IMR-90 (cell line): ENCODE data around the gene WSB1. TPM values are rescaled to one million over a fixed set of nuclear protein-coding genes. Genes with fewer than 3 reads are reported as not detected.

Source experiments
- ATAC-seq: fragments of 200-7000 bp; cut with Tn5 transposase; 2 replicates; pipeline ENCODE4 v1.9.1; 2020; ENCODE audit warnings: low read depth, mild to moderate bottlenecking, moderate library complexity
- BruUV-seq: library from RNA; stranded (reverse); fragments of 400-500 nt; replicated peaks from 2 replicates; lab custom pipeline; 2021; lab: Mats Ljungman, UMichigan
- CTCF ChIA-PET: fragments of 300-600 bp; formaldehyde crosslinking; extraction: SDS; loops from one replicate; lab custom pipeline; 2021; ENCODE audit warnings: antibody characterized with exemption; lab: Yijun Ruan, JAX
- POLR2A ChIA-PET: fragments of 300-600 bp; sonication (Branson Sonifier 250); formaldehyde crosslinking; loops from one replicate; lab custom pipeline; 2022; ENCODE audit warnings: antibody characterized with exemption; ENCODE audit not compliant: unreplicated experiment; lab: Charles Lee
- DNase-seq: peaks from one replicate; pipeline ENCODE4 v3.0.0; 2013
- H2AFZ ChIP-seq: replicated peaks from 2 replicates; pipeline ENCODE3; 2013; ENCODE audit warnings: low read length, mild to moderate bottlenecking; ENCODE audit not compliant: poor library complexity
- H2AK5ac ChIP-seq: 2 replicates; pipeline ENCODE4 v1.6.1; 2013; ENCODE audit warnings: low read depth, low read length, inconsistent platforms
- H2AK9ac ChIP-seq: replicated peaks from 2 replicates; pipeline ENCODE3; 2013; ENCODE audit warnings: mild to moderate bottlenecking, low read depth, low read length, moderate library complexity; ENCODE audit not compliant: poor library complexity
- H2BK120ac ChIP-seq: 2 replicates; pipeline ENCODE4 v1.6.1; 2013; ENCODE audit warnings: low read depth, low read length, inconsistent platforms
- H2BK15ac ChIP-seq: 3 replicates; pipeline ENCODE4 v1.6.1; 2013; ENCODE audit warnings: low read depth, low read length, inconsistent platforms
- H2BK20ac ChIP-seq: 2 replicates; pipeline ENCODE4 v1.6.1; 2013; ENCODE audit warnings: low read depth, mild to moderate bottlenecking, inconsistent platforms, low read length, moderate library complexity
- H2BK5ac ChIP-seq: 2 replicates; pipeline ENCODE4 v1.6.1; 2013; ENCODE audit warnings: mild to moderate bottlenecking, low read depth, low read length, inconsistent platforms; ENCODE audit not compliant: poor library complexity, severe bottlenecking
- H3K14ac ChIP-seq: replicated peaks from 2 replicates; pipeline ENCODE4 v1.6.1; 2013; ENCODE audit warnings: low read depth, low read length, inconsistent platforms
- H3K18ac ChIP-seq: 2 replicates; pipeline ENCODE4 v1.6.1; 2013; ENCODE audit warnings: low read depth, low read length, control low read depth
- H3K23ac ChIP-seq: 2 replicates; pipeline ENCODE4 v1.6.1; 2013; ENCODE audit warnings: low read depth, low read length, inconsistent platforms
- H3K27ac ChIP-seq: 2 replicates; pipeline ENCODE4 v1.5.1; 2013; ENCODE audit warnings: mild to moderate bottlenecking, control low read depth, low read length; ENCODE audit not compliant: insufficient read depth
- H3K27me3 ChIP-seq: 2 replicates; pipeline ENCODE4 v1.6.1; 2013; ENCODE audit warnings: low read length; ENCODE audit not compliant: control insufficient read depth, insufficient read depth
- H3K36me3 ChIP-seq: 2 replicates; pipeline ENCODE4 v1.6.1; 2013; ENCODE audit warnings: low read length, mixed read lengths; ENCODE audit not compliant: control insufficient read depth, insufficient read depth
- H3K4ac ChIP-seq: 2 replicates; pipeline ENCODE4 v1.6.1; 2013; ENCODE audit warnings: low read depth, low read length, inconsistent platforms
- H3K4me1 ChIP-seq: 2 replicates; pipeline ENCODE4 v1.6.1; 2013; ENCODE audit warnings: low read length, mixed read lengths; ENCODE audit not compliant: control insufficient read depth, insufficient read depth
- H3K4me2 ChIP-seq: 2 replicates; pipeline ENCODE4 v1.6.1; 2013; ENCODE audit warnings: low read depth, mild to moderate bottlenecking, control low read depth, low read length, moderate library complexity
- H3K4me3 ChIP-seq: 2 replicates; pipeline ENCODE4 v1.5.1; 2013; ENCODE audit warnings: low read depth, mild to moderate bottlenecking, control low read depth, low read length, moderate library complexity; ENCODE audit not compliant: insufficient read depth
- H3K56ac ChIP-seq: 2 replicates; pipeline ENCODE4 v1.6.1; 2013; ENCODE audit warnings: low read length, inconsistent platforms; ENCODE audit not compliant: insufficient read depth; ENCODE audit errors: extremely low read depth
- H3K79me1 ChIP-seq, 2 experiments: 2 replicates each; pipeline ENCODE4 v1.6.1; 2013; ENCODE audit warnings: low read length in 2 of 2, inconsistent platforms in 1 of 2, low read depth in 1 of 2
- H3K9ac ChIP-seq: 2 replicates; pipeline ENCODE4 v1.6.1; 2013; ENCODE audit warnings: low read depth, low read length, control low read depth
- H3K9me1 ChIP-seq: 2 replicates; pipeline ENCODE4 v1.6.1; 2013; ENCODE audit warnings: low read length, inconsistent platforms; ENCODE audit not compliant: insufficient read depth
- H3K9me3 ChIP-seq: 2 replicates; pipeline ENCODE4 v1.6.1; 2013; ENCODE audit warnings: low read length; ENCODE audit not compliant: control insufficient read depth, insufficient read depth
- H4K20me1 ChIP-seq: 2 replicates; pipeline ENCODE4 v1.6.1; 2013; ENCODE audit warnings: low read length, inconsistent platforms; ENCODE audit not compliant: insufficient read depth
- H4K5ac ChIP-seq: 2 replicates; pipeline ENCODE4 v1.6.1; 2013; ENCODE audit warnings: mild to moderate bottlenecking, low read depth, low read length, control low read depth
- H4K8ac ChIP-seq, 2 experiments: 2 replicates each; pipeline ENCODE4 v1.6.1; 2013; ENCODE audit warnings: low read depth in 2 of 2, low read length in 2 of 2, control low read depth in 1 of 2, inconsistent platforms in 1 of 2
- H4K91ac ChIP-seq: 2 replicates; pipeline ENCODE4 v1.6.1; 2013; ENCODE audit warnings: low read depth, low read length, inconsistent platforms; ENCODE audit not compliant: insufficient read depth
- BHLHE40 ChIP-seq: fragments of 150-350 bp; IDR thresholded peaks from 2 replicates; pipeline ENCODE4 v1.6.1; 2016; ENCODE audit warnings: mild to moderate bottlenecking, low read depth, low read length
- CEBPB ChIP-seq: IDR thresholded peaks from 2 replicates; pipeline ENCODE4 v1.6.1; 2012; ENCODE audit warnings: low read depth, low read length, improper control_type of control experiment
- CHD1 ChIP-seq: IDR thresholded peaks from 2 replicates; pipeline ENCODE4 v1.6.1; 2012; ENCODE audit warnings: low read depth, low read length, improper control_type of control experiment
- POLR2A ChIP-seq: IDR thresholded peaks from 2 replicates; pipeline ENCODE4 v1.6.1; 2012; ENCODE audit warnings: mild to moderate bottlenecking, low read depth, low read length
- RFX5 ChIP-seq: IDR thresholded peaks from 2 replicates; pipeline ENCODE4 v1.8.0; 2012; ENCODE audit warnings: low read depth, mild to moderate bottlenecking, low read length, moderate library complexity
- WGBS, 2 experiments: methylation state at CpG; one replicate each; pipeline versions ENCODE4 v1.1.5 to v1.1.7; 2013; ENCODE audit warnings: missing lambda C conversion rate in 2 of 2; ENCODE audit not compliant: insufficient read length in 1 of 2; ENCODE audit errors: extremely low coverage in 2 of 2; 5-methylcytosine and 5-hydroxymethylcytosine counted together
- dilution Hi-C: fragments of 300-500 bp; cut with HindIII; formaldehyde crosslinking; loops from one replicate; pipeline ENCODE4 v1.14.3; 2018; ENCODE audit warnings: low sequenced_read_pairs; ENCODE audit not compliant: unreplicated experiment
- in situ Hi-C: fragments of 300-500 bp; cut with MboI; formaldehyde crosslinking; loops from 3 replicates; pipeline ENCODE4 v1.14.3; 2019; ENCODE audit warnings: low sequenced_read_pairs, inconsistent platforms, mixed read lengths
- intact Hi-C: fragments of 100-400 bp; cut with micrococcal nuclease; formaldehyde crosslinking; loops from 2 replicates; pipeline ENCODE4 v1.10.0; 2022
- polyA plus RNA-seq, 3 experiments: library from polyadenylated mRNA; depleted of rRNA; stranded (reverse); fragments of >200 nt; gene quantifications; 2 replicates each; pipeline ENCODE4 v1.2.3, GENCODE V29; 2012; ENCODE audit warnings: low replicate concordance in 1 of 3
- total RNA-seq: library from RNA; depleted of rRNA; stranded (reverse); fragments of >200 nt; gene quantifications from 2 replicates; pipeline ENCODE4 v1.2.3, GENCODE V29; 2012
- TF ChIP-seq, protein P1 (sequence below): fragments of 150-350 bp; IDR thresholded peaks from 2 replicates; pipeline ENCODE4 v1.6.1; 2017; ENCODE audit warnings: mild to moderate bottlenecking, antibody characterized with exemption, low read length, low read depth
- TF ChIP-seq, protein P2 (sequence below): fragments of 150-350 bp; IDR thresholded peaks from 2 replicates; pipeline ENCODE4 v1.6.1; 2016; ENCODE audit warnings: low read depth, mild to moderate bottlenecking, low read length, moderate library complexity, borderline replicate concordance
- TF ChIP-seq, protein P3 (sequence below): conservative IDR thresholded peaks from 2 replicates; pipeline ENCODE4 v1.5.1; 2012; ENCODE audit warnings: mild to moderate bottlenecking, low read depth, low read length, improper control_type of control experiment

WSB1 gene
- total and polyA plus RNA-seq, 2 of the 4 experiments (the other 2 are of a cell fraction): 140 to 266 TPM

- Histone ChIP-seq H3K9ac (no peak overlapping the region), H4K5ac (no peak overlapping the region), H3K18ac (no peak overlapping the region), H3K9me1 (0 out of 2 replicates have a peak, but pooled peaks cover 4% of the 10 kb centered on the region), H3K4ac (no peak overlapping the region), H4K91ac (no peak overlapping the region), H4K8ac (no peak overlapping the region), H3K4me3 (no peak overlapping the region), H2BK15ac (no peak overlapping the region), H2AK5ac (no peak overlapping the region), H3K23ac (no peak overlapping the region), H3K14ac (no peak overlapping the region), H2BK20ac (no peak overlapping the region), H3K36me3 (no peaks in the 10 kb centered on the region), H2AK9ac (no peak overlapping the region), H4K20me1 (no peaks in the 10 kb centered on the region), H2AFZ (no peak overlapping the region), H3K56ac (no peak overlapping the region), H3K27me3 (no peaks in the 10 kb centered on the region), H3K79me1 (no peaks in the 10 kb centered on the region), H3K9me3 (no peaks in the 10 kb centered on the region), H2BK120ac (no peak overlapping the region), H3K27ac (no peak overlapping the region), H2BK5ac (no peak overlapping the region), H3K4me2 (no peak overlapping the region), H3K4me1 (no peaks in the 10 kb centered on the region)
- BruUV-seq: no TSS peak
- DNase-seq: no peak
- POLR2A ChIA-PET: no interaction called here
- WGBS, 2 experiments: 100% methylated on average over 1 of the region's 9 CpGs; no CpG with 5 or more reads in 1 of the 2 experiments
- no peak for ATAC-seq
- in situ Hi-C loops (no loop called here), dilution Hi-C loops (loop anchor here (25.0 kb wide), 1 partner anchor 102 kb away; no protein-coding TSS in a partner anchor), intact Hi-C loops (no loop called here)
- CTCF ChIA-PET: no interaction called here
- TF ChIP-seq, protein P1, sequence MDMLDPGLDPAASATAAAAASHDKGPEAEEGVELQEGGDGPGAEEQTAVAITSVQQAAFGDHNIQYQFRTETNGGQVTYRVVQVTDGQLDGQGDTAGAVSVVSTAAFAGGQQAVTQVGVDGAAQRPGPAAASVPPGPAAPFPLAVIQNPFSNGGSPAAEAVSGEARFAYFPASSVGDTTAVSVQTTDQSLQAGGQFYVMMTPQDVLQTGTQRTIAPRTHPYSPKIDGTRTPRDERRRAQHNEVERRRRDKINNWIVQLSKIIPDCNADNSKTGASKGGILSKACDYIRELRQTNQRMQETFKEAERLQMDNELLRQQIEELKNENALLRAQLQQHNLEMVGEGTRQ: no peak
- no peak for TF ChIP-seq BHLHE40
- no peak for TF ChIP-seq CEBPB
- TF ChIP-seq, protein P2, sequence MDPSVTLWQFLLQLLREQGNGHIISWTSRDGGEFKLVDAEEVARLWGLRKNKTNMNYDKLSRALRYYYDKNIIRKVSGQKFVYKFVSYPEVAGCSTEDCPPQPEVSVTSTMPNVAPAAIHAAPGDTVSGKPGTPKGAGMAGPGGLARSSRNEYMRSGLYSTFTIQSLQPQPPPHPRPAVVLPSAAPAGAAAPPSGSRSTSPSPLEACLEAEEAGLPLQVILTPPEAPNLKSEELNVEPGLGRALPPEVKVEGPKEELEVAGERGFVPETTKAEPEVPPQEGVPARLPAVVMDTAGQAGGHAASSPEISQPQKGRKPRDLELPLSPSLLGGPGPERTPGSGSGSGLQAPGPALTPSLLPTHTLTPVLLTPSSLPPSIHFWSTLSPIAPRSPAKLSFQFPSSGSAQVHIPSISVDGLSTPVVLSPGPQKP: no peak
- TF ChIP-seq POLR2A: no peak
- no peak for TF ChIP-seq CHD1
- TF ChIP-seq, protein P3, sequence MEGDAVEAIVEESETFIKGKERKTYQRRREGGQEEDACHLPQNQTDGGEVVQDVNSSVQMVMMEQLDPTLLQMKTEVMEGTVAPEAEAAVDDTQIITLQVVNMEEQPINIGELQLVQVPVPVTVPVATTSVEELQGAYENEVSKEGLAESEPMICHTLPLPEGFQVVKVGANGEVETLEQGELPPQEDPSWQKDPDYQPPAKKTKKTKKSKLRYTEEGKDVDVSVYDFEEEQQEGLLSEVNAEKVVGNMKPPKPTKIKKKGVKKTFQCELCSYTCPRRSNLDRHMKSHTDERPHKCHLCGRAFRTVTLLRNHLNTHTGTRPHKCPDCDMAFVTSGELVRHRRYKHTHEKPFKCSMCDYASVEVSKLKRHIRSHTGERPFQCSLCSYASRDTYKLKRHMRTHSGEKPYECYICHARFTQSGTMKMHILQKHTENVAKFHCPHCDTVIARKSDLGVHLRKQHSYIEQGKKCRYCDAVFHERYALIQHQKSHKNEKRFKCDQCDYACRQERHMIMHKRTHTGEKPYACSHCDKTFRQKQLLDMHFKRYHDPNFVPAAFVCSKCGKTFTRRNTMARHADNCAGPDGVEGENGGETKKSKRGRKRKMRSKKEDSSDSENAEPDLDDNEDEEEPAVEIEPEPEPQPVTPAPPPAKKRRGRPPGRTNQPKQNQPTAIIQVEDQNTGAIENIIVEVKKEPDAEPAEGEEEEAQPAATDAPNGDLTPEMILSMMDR: no peak
- no peak for TF ChIP-seq RFX5
Observed at GRCh38 chr17:27339198-27339835, 45.4 kb downstream of the WSB1 start.
